GM12873 (cell line): Measurements from ENCODE around the gene ENG.

ENCODE experiments used
- CTCF ChIP-seq: IDR thresholded peaks from 2 replicates; pipeline ENCODE4 v1.5.1; 2012; ENCODE audit warnings: low read depth, mild to moderate bottlenecking, moderate library complexity, low read length, control low read depth; ENCODE audit not compliant: insufficient read depth; ENCODE audit errors: missing control alignments

ENG gene

GRCh38 chr9:127895811-127896210 lies 41.4 kb upstream of the ENG start:
- TF ChIP-seq CTCF: no peak

GRCh38 chr9:127893392-127893791 lies 38.9 kb upstream of the ENG start:
- TF ChIP-seq CTCF: no peak

GRCh38 chr9:127892831-127893230 lies 38.4 kb upstream of the ENG start:
- TF ChIP-seq CTCF: no peak

- TF ChIP-seq CTCF: no peak
Measured at GRCh38 chr9:127890053-127890452, 35.6 kb upstream of the ENG start.

GRCh38 chr9:127887792-127888191 lies 33.3 kb upstream of the ENG start:
- peak; percentile 45 for TF ChIP-seq CTCF

GRCh38 chr9:127886401-127886972 lies 32.0 kb upstream of the ENG start:
- no peak for TF ChIP-seq CTCF

GRCh38 chr9:127885508-127886281 lies 31.2 kb upstream of the ENG start:
- no peak for TF ChIP-seq CTCF
